T-helper 17 cell (primary cell): ENCODE measurements around the gene C5orf24. TPM values are rescaled to one million over a fixed set of nuclear protein-coding genes. Genes with fewer than 3 reads are reported as not detected.

Source experiments
- ATAC-seq: fragments of 150-1000 bp; cut with Tn5 transposase; 2 replicates; pipeline ENCODE4 v1.10.0; 2021; ENCODE audit warnings: mild to moderate bottlenecking, moderate library complexity
- DNase-seq, 3 donors: peaks; one replicate each; pipeline versions ENCODE4 v3.0.0 to v3.0.0-alpha.2; 2020 to 2021
- H3K9me3 ChIP-seq: one replicate; pipeline ENCODE4 v1.7.0; 2013; ENCODE audit warnings: low read length, mild to moderate bottlenecking; ENCODE audit not compliant: control insufficient read depth, poor library complexity, severe bottlenecking
- H3K27ac Mint-ChIP-seq: one replicate; pipeline ENCODE4 v1.8.0; 2022; ENCODE audit warnings: mild to moderate bottlenecking, moderate library complexity, mixed read lengths
- H3K27me3 Mint-ChIP-seq: one replicate; pipeline ENCODE4 v1.8.0; 2022; ENCODE audit warnings: mixed read lengths
- H3K36me3 Mint-ChIP-seq: one replicate; pipeline ENCODE4 v1.8.0; 2022; ENCODE audit warnings: low read depth, mixed read lengths
- H3K4me1 Mint-ChIP-seq: one replicate; pipeline ENCODE4 v1.8.0; 2022; ENCODE audit warnings: mild to moderate bottlenecking, mixed read lengths
- H3K4me3 Mint-ChIP-seq: one replicate; pipeline ENCODE4 v1.8.0; 2022; ENCODE audit warnings: mild to moderate bottlenecking, moderate library complexity, mixed read lengths
- total RNA-seq, 4 donors: library from RNA in 2 of 4; stranded (reverse) in 2 of 4; gene quantifications; one replicate each; pipeline ENCODE4 v1.2.3 and lab custom pipeline; 2022 to 2026

The C5orf24 gene
- total RNA-seq (10 to 100 TPM; 23.9 to 29.5 TPM), total RNA-seq (lab: John Stamatoyannopoulos, UW) (16.8 to 35.9 reads per million in 2 donors)

- no peaks in the 10 kb centered on the region for H3K27me3 Mint-ChIP-seq
- H3K4me1 Mint-ChIP-seq = peaks cover 19% of the 10 kb centered on the region
- peak; percentile 79 to 88 (median 85) for DNase-seq
- no peaks in the 10 kb centered on the region for H3K36me3 Mint-ChIP-seq
- peak within 1 kb of the TSS; percentile 95 for H3K27ac Mint-ChIP-seq
- H3K9me3 ChIP-seq = no peaks in the 10 kb centered on the region
- peak within 1 kb of the TSS; percentile 91 for H3K4me3 Mint-ChIP-seq
- peak; percentile 93 for ATAC-seq
These were observed at the start of gene C5orf24 for GRCh38 chr5:134845852-134846640. Gene C5orf24, plus strand, starts transcription at chr5:134845968. Its CDS starts 8,933 bp downstream, at chr5:134854901.

- no peak overlapping the region for H3K27ac Mint-ChIP-seq
- DNase-seq = no peak
- H3K4me3 Mint-ChIP-seq = no peak overlapping the region
- peaks cover 3% of the 10 kb centered on the region for H3K36me3 Mint-ChIP-seq
- H3K27me3 Mint-ChIP-seq = no peaks in the 10 kb centered on the region
- peaks cover 5% of the 10 kb centered on the region for H3K4me1 Mint-ChIP-seq
- H3K9me3 ChIP-seq = no peaks in the 10 kb centered on the region
- no peak for ATAC-seq
These were observed 47.3 kb upstream of the C5orf24 start for GRCh38 chr5:134798468-134798867.

GRCh38 chr5:134803821-134804220 is 41.9 kb upstream of the C5orf24 start:
- H3K27ac Mint-ChIP-seq = no peak overlapping the region
- H3K27me3 Mint-ChIP-seq = no peaks in the 10 kb centered on the region

GRCh38 chr5:134813407-134813806 is 32.4 kb upstream of the C5orf24 start:
- H3K27ac Mint-ChIP-seq = no peak overlapping the region
- no peaks in the 10 kb centered on the region for H3K27me3 Mint-ChIP-seq
- peak; percentile 81 for ATAC-seq
- H3K9me3 ChIP-seq = no peaks in the 10 kb centered on the region
- H3K36me3 Mint-ChIP-seq = peaks cover 8% of the 10 kb centered on the region
- H3K4me1 Mint-ChIP-seq = peaks cover 4% of the 10 kb centered on the region
- peak overlapping the region; percentile 41 for H3K4me3 Mint-ChIP-seq
- DNase-seq = no peak

More at GRCh38 chr5:134803821-134804220, 41.9 kb upstream of the C5orf24 start:
- ATAC-seq = no peak
- no peak for DNase-seq
- no peaks in the 10 kb centered on the region for H3K9me3 ChIP-seq
- peaks cover 2% of the 10 kb centered on the region for H3K36me3 Mint-ChIP-seq
- peaks cover 4% of the 10 kb centered on the region for H3K4me1 Mint-ChIP-seq
- peak overlapping the region; percentile 31 for H3K4me3 Mint-ChIP-seq

GRCh38 chr5:134813827-134814226 is 31.9 kb upstream of the C5orf24 start:
- no peaks in the 10 kb centered on the region for H3K9me3 ChIP-seq
- ATAC-seq (peak; percentile 50), DNase-seq (no peak)
- Mint-ChIP-seq H3K27me3 (no peaks in the 10 kb centered on the region), H3K27ac (no peak overlapping the region), H3K36me3 (peaks cover 8% of the 10 kb centered on the region), H3K4me3 (no peak overlapping the region), H3K4me1 (peaks cover 4% of the 10 kb centered on the region)

- peaks cover 8% of the 10 kb centered on the region for H3K36me3 Mint-ChIP-seq
- DNase-seq = no peak
- no peak overlapping the region for H3K4me3 Mint-ChIP-seq
- ATAC-seq = no peak
- H3K27me3 Mint-ChIP-seq = no peaks in the 10 kb centered on the region
- H3K4me1 Mint-ChIP-seq = peaks cover 4% of the 10 kb centered on the region
- no peak overlapping the region for H3K27ac Mint-ChIP-seq
- no peaks in the 10 kb centered on the region for H3K9me3 ChIP-seq
These were observed 28.8 kb upstream of the C5orf24 start for GRCh38 chr5:134817006-134817405.

- DNase-seq = no peak
- ATAC-seq = no peak
- peaks cover 6% of the 10 kb centered on the region for H3K36me3 Mint-ChIP-seq
- H3K27ac Mint-ChIP-seq = no peak overlapping the region
- H3K4me1 Mint-ChIP-seq = no peaks in the 10 kb centered on the region
- H3K9me3 ChIP-seq = no peaks in the 10 kb centered on the region
- no peaks in the 10 kb centered on the region for H3K27me3 Mint-ChIP-seq
- H3K4me3 Mint-ChIP-seq = no peak overlapping the region
These were observed 27.0 kb upstream of the C5orf24 start for GRCh38 chr5:134818776-134819175.

GRCh38 chr5:134819407-134819963 is 26.3 kb upstream of the C5orf24 start:
- DNase-seq (no peak), ATAC-seq (no peak)
- H3K36me3 Mint-ChIP-seq = peaks cover 6% of the 10 kb centered on the region
- no peaks in the 10 kb centered on the region for H3K9me3 ChIP-seq
- H3K4me3 Mint-ChIP-seq = no peak overlapping the region
- no peaks in the 10 kb centered on the region for H3K4me1 Mint-ChIP-seq
- H3K27ac Mint-ChIP-seq = no peak overlapping the region
- no peaks in the 10 kb centered on the region for H3K27me3 Mint-ChIP-seq

- H3K4me3 Mint-ChIP-seq = no peak overlapping the region
- ATAC-seq = no peak
- no peaks in the 10 kb centered on the region for H3K27me3 Mint-ChIP-seq
- no peak for DNase-seq
- H3K4me1 Mint-ChIP-seq = peaks cover 6% of the 10 kb centered on the region
- H3K27ac Mint-ChIP-seq = no peak overlapping the region
- no peaks in the 10 kb centered on the region for H3K9me3 ChIP-seq
- peaks cover 8% of the 10 kb centered on the region for H3K36me3 Mint-ChIP-seq
These were observed 23.9 kb upstream of the C5orf24 start for GRCh38 chr5:134821841-134822240.

GRCh38 chr5:134824681-134825080 is 21.1 kb upstream of the C5orf24 start:
- H3K9me3 ChIP-seq = no peaks in the 10 kb centered on the region
- Mint-ChIP-seq H3K36me3 (peaks cover 4% of the 10 kb centered on the region), H3K27ac (no peak overlapping the region), H3K4me3 (no peak overlapping the region), H3K27me3 (no peaks in the 10 kb centered on the region), H3K4me1 (peaks cover 6% of the 10 kb centered on the region)
- DNase-seq (no peak), ATAC-seq (no peak)

GRCh38 chr5:134825212-134825611 is 20.6 kb upstream of the C5orf24 start:
- Mint-ChIP-seq H3K4me1 (peaks cover 6% of the 10 kb centered on the region), H3K4me3 (no peak overlapping the region), H3K36me3 (peaks cover 4% of the 10 kb centered on the region), H3K27ac (peak overlapping the region; percentile 27), H3K27me3 (no peaks in the 10 kb centered on the region)
- no peak for DNase-seq
- ATAC-seq = no peak
- H3K9me3 ChIP-seq = no peaks in the 10 kb centered on the region

- H3K27me3 Mint-ChIP-seq = no peaks in the 10 kb centered on the region
- ATAC-seq (no peak), DNase-seq (no peak)
- no peaks in the 10 kb centered on the region for H3K36me3 Mint-ChIP-seq
- H3K4me1 Mint-ChIP-seq = peaks cover 2% of the 10 kb centered on the region
- no peaks in the 10 kb centered on the region for H3K9me3 ChIP-seq
- H3K27ac Mint-ChIP-seq = no peak overlapping the region
- H3K4me3 Mint-ChIP-seq = no peak overlapping the region
These were observed 12.3 kb upstream of the C5orf24 start for GRCh38 chr5:134833340-134834032.

- DNase-seq = no peak
- ATAC-seq = no peak
- peaks cover 2% of the 10 kb centered on the region for H3K4me1 Mint-ChIP-seq
- H3K4me3 Mint-ChIP-seq = no peak overlapping the region
- no peaks in the 10 kb centered on the region for H3K27me3 Mint-ChIP-seq
- no peaks in the 10 kb centered on the region for H3K9me3 ChIP-seq
- H3K36me3 Mint-ChIP-seq = no peaks in the 10 kb centered on the region
- H3K27ac Mint-ChIP-seq = no peak overlapping the region
These were observed 10.1 kb upstream of the C5orf24 start for GRCh38 chr5:134835623-134836022.
